CD8-positive, alpha-beta memory T cell (primary cell): ENCODE data around the gene FAM149A. TPM values are rescaled to one million over a fixed set of nuclear protein-coding genes. Genes with fewer than 3 reads are reported as not detected.
A peak's percentile ranks its signal among the peaks of the same experiment; 100 is the strongest.

Source experiments
- CTCF ChIA-PET: fragments of 350-600 bp; sonication (Branson Sonifier 250); formaldehyde crosslinking; loops from one replicate; lab custom pipeline; 2021; ENCODE audit warnings: antibody characterized with exemption; lab: Charles Lee
- POLR2A ChIA-PET: fragments of 350-600 bp; sonication (Branson Sonifier 250); formaldehyde crosslinking; loops from one replicate; lab custom pipeline; 2021; ENCODE audit warnings: antibody characterized with exemption; lab: Charles Lee
- DNase-seq, 5 donors: peaks; one replicate each; pipeline versions ENCODE4 v3.0.0 to v3.0.0-alpha.2; 2020 to 2022; ENCODE audit warnings: mixed read lengths in 1 of 5
- H3K27ac ChIP-seq: one replicate; pipeline ENCODE4 v1.7.0; 2013; ENCODE audit warnings: low read depth, mild to moderate bottlenecking, low read length, moderate library complexity
- H3K27me3 ChIP-seq: 2 replicates; pipeline ENCODE4 v1.7.0; 2013; ENCODE audit warnings: low read length, mild to moderate bottlenecking; ENCODE audit not compliant: insufficient read depth, poor library complexity, severe bottlenecking
- H3K36me3 ChIP-seq: 2 replicates; pipeline ENCODE4 v1.7.0; 2013; ENCODE audit warnings: mild to moderate bottlenecking, low read length, moderate library complexity; ENCODE audit not compliant: insufficient read depth
- H3K4me1 ChIP-seq: 2 replicates; pipeline ENCODE4 v1.7.0; 2013; ENCODE audit warnings: mild to moderate bottlenecking, low read length, moderate library complexity; ENCODE audit not compliant: insufficient read depth
- H3K4me3 ChIP-seq: 2 replicates; pipeline ENCODE4 v1.7.0; 2013; ENCODE audit warnings: mild to moderate bottlenecking, low read length
- H3K9me3 ChIP-seq: 2 replicates; pipeline ENCODE4 v1.7.0; 2013; ENCODE audit warnings: mild to moderate bottlenecking, low read length
- H3K27ac Mint-ChIP-seq, 8 donors: one replicate each; pipeline ENCODE4 v1.8.0; 2020 to 2021; ENCODE audit warnings: mixed read lengths in 8 of 8, mild to moderate bottlenecking in 6 of 8, inconsistent platforms in 3 of 8, moderate library complexity in 3 of 8
- H3K27me3 Mint-ChIP-seq, 2 donors: one replicate each; pipeline ENCODE4 v1.8.0; 2020 to 2021; ENCODE audit warnings: mixed read lengths in 2 of 2, mild to moderate bottlenecking in 1 of 2, moderate library complexity in 1 of 2
- H3K36me3 Mint-ChIP-seq, 3 donors: one replicate each; pipeline ENCODE4 v1.8.0; 2020 to 2021; ENCODE audit warnings: mixed read lengths in 3 of 3, inconsistent platforms in 1 of 3, mild to moderate bottlenecking in 1 of 3
- H3K4me1 Mint-ChIP-seq, 3 donors: one replicate each; pipeline ENCODE4 v1.8.0; 2020 to 2021; ENCODE audit warnings: mixed read lengths in 3 of 3, inconsistent platforms in 1 of 3, mild to moderate bottlenecking in 1 of 3
- H3K4me3 Mint-ChIP-seq, 7 donors: one replicate each; pipeline ENCODE4 v1.8.0; 2020 to 2021; ENCODE audit warnings: mixed read lengths in 7 of 7, mild to moderate bottlenecking in 6 of 7, moderate library complexity in 4 of 7, inconsistent platforms in 2 of 7
- H3K9me3 Mint-ChIP-seq, 5 donors: one replicate each; pipeline ENCODE4 v1.8.0; 2020 to 2022; ENCODE audit warnings: mixed read lengths in 5 of 5, mild to moderate bottlenecking in 3 of 5, moderate library complexity in 2 of 5, inconsistent platforms in 1 of 5
- polyA plus RNA-seq: library from polyadenylated mRNA; unstranded; fragments of 300-500 nt; fragmentation: Illumina TruSeq; gene quantifications from one replicate; pipeline ENCODE4 v1.2.3, GENCODE V29; 2021
- total RNA-seq, 2 experiments: library from RNA; stranded (reverse); gene quantifications; one replicate each; pipeline ENCODE4 v1.2.3, GENCODE V29; 2021

The FAM149A gene
- total and polyA plus RNA-seq, 3 experiments from 2014 or later, result 0.31 to 0.80 (median 0.46) TPM

DNA sequence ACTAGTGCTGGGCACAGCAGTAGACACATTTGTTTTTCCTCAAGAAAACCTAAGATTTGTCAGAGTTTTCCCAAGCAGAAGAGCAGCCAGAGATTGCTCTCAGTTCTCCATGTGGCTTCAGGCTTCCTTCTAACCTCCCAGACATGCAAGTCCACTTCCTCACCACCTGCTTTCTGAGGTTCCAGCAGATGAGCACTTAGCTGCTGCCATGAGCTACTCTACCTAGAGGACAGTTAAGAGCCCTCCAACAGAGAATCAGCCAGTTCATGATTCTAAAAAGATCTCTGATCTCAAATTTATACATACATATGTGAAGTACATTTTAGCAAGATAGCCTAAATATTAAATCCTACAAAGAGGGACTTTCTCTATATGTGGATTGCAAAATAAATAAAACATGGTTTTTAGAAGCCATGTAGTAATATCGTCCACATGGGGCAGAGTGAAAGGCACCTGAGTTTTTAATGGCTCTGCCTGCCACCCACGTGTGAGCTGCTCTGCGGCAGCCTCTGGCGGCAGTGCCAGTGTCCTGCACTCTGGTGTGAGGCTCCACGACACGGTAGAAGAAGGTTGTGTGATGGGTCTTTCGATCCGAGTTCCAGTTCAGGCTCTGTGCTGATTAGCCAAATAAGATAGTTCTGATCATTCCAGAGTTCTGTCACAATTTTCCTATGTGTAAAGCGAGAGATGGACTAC lies 97.2 kb downstream of the FAM149A start:
- Histone ChIP-seq H3K36me3 (no peaks in the 10 kb centered on the region), H3K27ac (no peak overlapping the region), H3K9me3 (no peaks in the 10 kb centered on the region), H3K4me1 (peaks cover 6% of the 10 kb centered on the region), H3K4me3 (no peak overlapping the region), H3K27me3 (no peaks in the 10 kb centered on the region)
- ChIA-PET POLR2A (no interaction called here), CTCF (interaction anchor here (1.1 to 1.6 kb wide), 4 partner anchors 10 to 142 kb away, joined by 3 to 5 read pairs (median 4); partner anchors contain the start of genes CYP4V2 and TLR3)
- Mint-ChIP-seq H3K4me1 (peaks cover 19 to 32% (median 28%) of the 10 kb centered on the region in 3 donors), H3K9me3 (no peaks in the 10 kb centered on the region), H3K27me3 (no peaks in the 10 kb centered on the region), H3K27ac (peak overlapping the region; percentile 13 to 90 (median 70)), H3K4me3 (peak overlapping the region in 4 of 7 donors; percentile 28 to 47 (median 34)), H3K36me3 (peaks cover 0 to 19% (median 1%) of the 10 kb centered on the region in 3 donors)
- DNase-seq, result peak; percentile 31 to 70 (median 48)

GRCh38 chr4:186202490-186203140 lies 98.1 kb downstream of the FAM149A start:
- H3K4me1 ChIP-seq, result peaks cover 6% of the 10 kb centered on the region
- no peak overlapping the region for H3K4me3 Mint-ChIP-seq
- H3K27me3 Mint-ChIP-seq, result no peaks in the 10 kb centered on the region
- no peak for DNase-seq
- CTCF ChIA-PET, result interaction anchor here (1.5 to 1.6 kb wide), 3 partner anchors 11 to 134 kb away, joined by 3 to 5 read pairs (median 5); partner anchors contain the start of genes CYP4V2 and TLR3
- no peaks in the 10 kb centered on the region for H3K27me3 ChIP-seq
- H3K9me3 Mint-ChIP-seq, result no peaks in the 10 kb centered on the region
- H3K4me3 ChIP-seq, result no peak overlapping the region
- peaks cover 14 to 26% (median 20%) of the 10 kb centered on the region in 3 donors for H3K4me1 Mint-ChIP-seq
- H3K36me3 ChIP-seq, result no peaks in the 10 kb centered on the region
- no peak overlapping the region for H3K27ac ChIP-seq
- H3K36me3 Mint-ChIP-seq, result peaks cover 0 to 11% (median 0%) of the 10 kb centered on the region in 3 donors
- H3K9me3 ChIP-seq, result no peaks in the 10 kb centered on the region
- POLR2A ChIA-PET, result interaction anchor here (1.2 kb wide), 1 partner anchor 11 kb away, joined by 3 read pairs; the partner anchor contains the start of gene CYP4V2
- H3K27ac Mint-ChIP-seq, result peak overlapping the region in 4 of 8 donors; percentile 13 to 80 (median 75)

DNA sequence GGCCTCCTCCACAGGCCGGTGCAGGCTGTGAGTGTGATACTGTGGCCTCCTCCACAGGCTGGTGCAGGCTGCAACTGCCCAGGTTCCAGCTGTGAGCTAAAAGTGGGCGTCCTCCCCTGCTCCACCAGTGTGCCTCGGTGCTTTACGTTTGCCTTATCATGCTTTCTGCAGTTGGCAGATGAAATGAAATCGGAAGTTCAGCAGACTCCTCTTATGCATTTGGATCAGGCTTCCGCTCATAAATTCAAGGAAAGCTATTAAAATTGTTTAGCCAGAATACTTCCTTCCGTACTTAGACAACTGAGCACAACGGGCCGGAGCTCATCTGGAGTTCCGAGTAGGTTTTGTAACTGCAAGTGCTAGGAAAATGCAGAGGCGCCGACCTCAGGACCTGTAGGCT lies 98.9 kb downstream of the FAM149A start:
- peak in 2 of 5 donors; percentile 3 to 29 for DNase-seq
- H3K9me3 ChIP-seq, result no peaks in the 10 kb centered on the region
- H3K27me3 Mint-ChIP-seq, result no peaks in the 10 kb centered on the region
- ChIA-PET POLR2A (interaction anchor here (1.2 kb wide), 1 partner anchor 12 kb away, joined by 3 read pairs; the partner anchor contains the start of gene CYP4V2), CTCF (interaction anchor here (1.1 kb wide), 1 partner anchor 12 kb away, joined by 4 read pairs; the partner anchor contains the start of gene CYP4V2)
- H3K27me3 ChIP-seq, result no peaks in the 10 kb centered on the region
- peak overlapping the region in 4 of 7 donors; percentile 14 to 80 (median 40) for H3K4me3 Mint-ChIP-seq
- no peaks in the 10 kb centered on the region for H3K9me3 Mint-ChIP-seq
- peaks cover 0 to 7% (median 0%) of the 10 kb centered on the region in 3 donors for H3K36me3 Mint-ChIP-seq
- H3K4me3 ChIP-seq, result no peak overlapping the region
- peak overlapping the region in 6 of 8 donors; percentile 3 to 81 (median 45) for H3K27ac Mint-ChIP-seq
- H3K36me3 ChIP-seq, result no peaks in the 10 kb centered on the region
- H3K4me1 ChIP-seq, result peaks cover 6% of the 10 kb centered on the region
- peaks cover 11 to 22% (median 20%) of the 10 kb centered on the region in 3 donors for H3K4me1 Mint-ChIP-seq
- no peak overlapping the region for H3K27ac ChIP-seq

DNA sequence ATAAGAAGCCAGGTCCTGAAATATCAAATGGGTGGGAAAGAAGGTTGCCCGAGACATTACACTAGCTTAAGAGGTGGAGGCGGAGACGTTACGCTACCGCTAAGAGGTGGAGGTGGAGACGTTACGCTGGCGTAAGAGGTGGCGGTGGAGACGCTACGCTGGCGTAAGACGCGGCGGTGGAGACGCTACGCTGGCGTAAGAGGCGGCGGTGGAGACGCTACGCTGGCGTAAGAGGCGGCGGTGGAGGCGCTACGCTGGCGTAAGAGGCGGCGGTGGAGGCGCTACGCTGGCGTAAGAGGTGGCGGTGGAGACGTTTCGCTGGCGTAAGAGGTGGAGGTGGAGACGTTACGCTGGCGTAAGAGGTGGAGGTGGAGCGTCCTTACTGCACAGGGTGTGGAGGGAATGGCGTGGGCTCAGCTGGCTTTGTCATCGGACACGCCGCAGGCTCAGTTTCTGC lies 99.6 kb downstream of the FAM149A start:
- Histone ChIP-seq H3K4me3 (peak overlapping the region; percentile 25), H3K9me3 (no peaks in the 10 kb centered on the region), H3K27ac (no peak overlapping the region), H3K27me3 (no peaks in the 10 kb centered on the region), H3K36me3 (peaks cover 3% of the 10 kb centered on the region), H3K4me1 (peaks cover 6% of the 10 kb centered on the region)
- peak in 3 of 5 donors; percentile 67 to 80 (median 79) for DNase-seq
- POLR2A ChIA-PET, result interaction anchor here (1.2 kb wide), 1 partner anchor 12 kb away, joined by 3 read pairs; the partner anchor contains the start of gene CYP4V2
- CTCF ChIA-PET, result interaction anchor here (1.1 kb wide), 1 partner anchor 13 kb away, joined by 4 read pairs; the partner anchor contains the start of gene CYP4V2
- Mint-ChIP-seq H3K9me3 (no peaks in the 10 kb centered on the region), H3K4me1 (peaks cover 11 to 22% (median 20%) of the 10 kb centered on the region in 3 donors), H3K27me3 (no peaks in the 10 kb centered on the region), H3K27ac (peak overlapping the region in 7 of 8 donors; percentile 3 to 94 (median 69)), H3K36me3 (peaks cover 5 to 14% (median 7%) of the 10 kb centered on the region in 3 donors), H3K4me3 (peak overlapping the region; percentile 34 to 85 (median 67))

DNA sequence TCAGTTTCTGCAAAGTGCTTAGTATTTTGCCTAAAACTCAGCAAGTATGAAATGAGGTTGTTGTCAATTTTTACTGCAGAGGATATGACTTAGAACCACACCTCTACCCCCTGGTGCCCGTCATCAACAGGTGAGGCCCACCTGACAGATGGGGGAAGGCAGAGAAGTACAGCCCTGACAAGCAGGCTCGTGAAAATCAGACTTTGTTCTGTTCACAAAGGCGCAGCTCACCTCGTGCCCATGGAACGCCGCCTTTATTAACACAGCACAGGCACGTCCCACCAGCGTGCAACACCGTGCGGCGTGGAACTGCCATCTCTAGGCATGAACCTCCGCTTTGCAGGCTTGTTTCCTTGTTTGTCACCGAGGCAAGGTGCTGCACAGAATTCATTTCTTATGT lies 100.2 kb downstream of the FAM149A start:
- H3K4me3 Mint-ChIP-seq, result peak overlapping the region; percentile 34 to 85 (median 67)
- Histone ChIP-seq H3K27ac (no peak overlapping the region), H3K27me3 (no peaks in the 10 kb centered on the region), H3K9me3 (no peaks in the 10 kb centered on the region), H3K4me3 (peak overlapping the region; percentile 25), H3K36me3 (peaks cover 8% of the 10 kb centered on the region), H3K4me1 (peaks cover 6% of the 10 kb centered on the region)
- H3K9me3 Mint-ChIP-seq, result peaks cover 0 to 2% (median 0%) of the 10 kb centered on the region in 5 donors
- H3K36me3 Mint-ChIP-seq, result peaks cover 9 to 18% (median 13%) of the 10 kb centered on the region in 3 donors
- no peaks in the 10 kb centered on the region for H3K27me3 Mint-ChIP-seq
- H3K27ac Mint-ChIP-seq, result peak overlapping the region in 6 of 8 donors; percentile 3 to 94 (median 80)
- no peak for DNase-seq
- peaks cover 11 to 22% (median 15%) of the 10 kb centered on the region in 3 donors for H3K4me1 Mint-ChIP-seq
- POLR2A ChIA-PET, result no interaction called here
- CTCF ChIA-PET, result no interaction called here

- ChIA-PET POLR2A (no interaction called here), CTCF (no interaction called here)
- H3K4me3 ChIP-seq, result peak overlapping the region; percentile 25
Measured at GRCh38 chr4:186205156-186205555, 100.7 kb downstream of the FAM149A start.

DNA sequence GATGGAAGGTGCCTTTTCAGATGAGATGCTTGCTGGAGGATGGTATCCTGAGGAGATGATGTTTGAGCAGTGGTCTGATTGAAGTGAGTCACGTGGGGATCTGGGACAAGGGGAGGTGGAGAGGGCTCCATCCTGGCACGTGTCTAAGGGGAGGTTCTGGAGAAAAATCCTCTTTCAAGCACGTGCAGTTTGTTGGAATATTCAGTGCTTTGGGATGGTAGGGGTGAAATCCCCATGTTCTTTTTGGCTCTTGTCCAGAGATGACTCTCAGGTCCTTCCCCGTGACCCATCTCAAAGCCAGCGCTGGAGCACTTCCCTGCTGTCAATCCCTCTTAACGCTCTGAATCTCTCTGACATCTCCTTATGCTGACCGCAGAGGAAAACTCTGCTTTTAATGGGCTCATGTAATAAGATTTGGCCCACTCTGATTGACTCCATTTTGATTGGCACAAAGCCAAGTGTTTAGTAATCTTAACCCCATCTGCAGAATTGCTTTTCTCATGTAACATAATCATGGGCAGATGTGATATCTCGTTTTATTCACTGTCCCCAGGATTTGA lies 112.0 kb downstream of the FAM149A start:
- no peaks in the 10 kb centered on the region for H3K9me3 ChIP-seq
- H3K36me3 Mint-ChIP-seq, result peaks cover 4 to 15% (median 11%) of the 10 kb centered on the region in 3 donors
- DNase-seq, result no peak
- H3K27ac ChIP-seq, result no peak overlapping the region
- no peaks in the 10 kb centered on the region for H3K4me1 ChIP-seq
- H3K4me3 ChIP-seq, result no peak overlapping the region
- H3K27me3 Mint-ChIP-seq, result peaks cover 0 to 4% of the 10 kb centered on the region in 2 donors
- H3K4me3 Mint-ChIP-seq, result peak overlapping the region in 1 of 7 donors; percentile 24
- ChIA-PET POLR2A (no interaction called here), CTCF (no interaction called here)
- no peaks in the 10 kb centered on the region for H3K4me1 Mint-ChIP-seq
- H3K36me3 ChIP-seq, result no peaks in the 10 kb centered on the region
- H3K27ac Mint-ChIP-seq, result no peak overlapping the region
- H3K27me3 ChIP-seq, result no peaks in the 10 kb centered on the region
- H3K9me3 Mint-ChIP-seq, result peaks cover 0 to 3% (median 0%) of the 10 kb centered on the region in 5 donors

More at GRCh38 chr4:186205156-186205555, 100.7 kb downstream of the FAM149A start:
- Mint-ChIP-seq H3K4me3 (no peak overlapping the region), H3K27me3 (no peaks in the 10 kb centered on the region), H3K36me3 (peaks cover 10 to 22% (median 16%) of the 10 kb centered on the region in 3 donors), H3K27ac (peak overlapping the region in 1 of 8 donors; percentile 94), H3K9me3 (peaks cover 0 to 2% (median 0%) of the 10 kb centered on the region in 5 donors), H3K4me1 (peaks cover 11 to 22% (median 14%) of the 10 kb centered on the region in 3 donors)
- H3K9me3 ChIP-seq, result no peaks in the 10 kb centered on the region
- no peak for DNase-seq
- no peak overlapping the region for H3K27ac ChIP-seq
- peaks cover 11% of the 10 kb centered on the region for H3K36me3 ChIP-seq
- peaks cover 6% of the 10 kb centered on the region for H3K4me1 ChIP-seq
- no peaks in the 10 kb centered on the region for H3K27me3 ChIP-seq
